ENCODE data around the gene MAPK11.
A peak's percentile ranks its signal among the peaks of the same experiment; 100 is the strongest.

The MAPK11 gene

GRCh38 chr22:50219800-50220602 is 50.2 kb downstream of the MAPK11 start:
- WGBS: 98% methylated on average over 25 of the region's 25 CpGs
- Histone ChIP-seq H3K27ac (ENCODE audit: low read length, poor library complexity, severe bottlenecking) (no peak overlapping the region), H3K23ac (ENCODE audit: low read length in 2 of 2) (no peak overlapping the region), H2AFZ (ENCODE audit: low read depth, low read length) (no peak overlapping the region), H4K91ac (ENCODE audit: low read length) (no peak overlapping the region), H2AK5ac (ENCODE audit: low read length, severe bottlenecking) (no peak overlapping the region), H3K27me3 (ENCODE audit: control insufficient read depth in 1 of 2, insufficient read depth in 1 of 2, low read length in 2 of 2) (no peaks in the 10 kb centered on the region), H2BK12ac (ENCODE audit: low read length in 2 of 2) (no peak overlapping the region), H4K8ac (ENCODE audit: low read length) (no peak overlapping the region), H3K36me3 (ENCODE audit: control insufficient read depth in 1 of 2, insufficient read depth in 2 of 2, low read depth in 1 of 2, low read length in 2 of 2) (peaks cover 90 to 98% of the 10 kb centered on the region in 2 experiments), H3K4ac (ENCODE audit: low read depth in 1 of 2, low read length in 2 of 2) (no peak overlapping the region), H3K9me3 (ENCODE audit: control insufficient read depth, low read length) (no peaks in the 10 kb centered on the region), H3K18ac (ENCODE audit: low read depth in 1 of 2, low read length in 2 of 2) (no peak overlapping the region), H2BK5ac (ENCODE audit: low read depth, low read length, poor library complexity, severe bottlenecking) (no peak overlapping the region), H3K4me1 (ENCODE audit: control insufficient read depth, insufficient read depth, low read depth, low read length) (peaks cover 10% of the 10 kb centered on the region), H2BK15ac (ENCODE audit: low read depth, poor library complexity, severe bottlenecking) (no peak overlapping the region), H3K79me1 (replicated peaks; ENCODE audit: low read length, poor library complexity, severe bottlenecking) (peaks cover 23% of the 10 kb centered on the region), H3K14ac (ENCODE audit: low read length in 2 of 2) (no peak overlapping the region), H3K4me2 (ENCODE audit: low read length, poor library complexity, severe bottlenecking) (no peak overlapping the region), H3K9ac (ENCODE audit: low read length) (no peak overlapping the region), H2BK120ac (ENCODE audit: low read depth, low read length) (no peak overlapping the region), H3K4me3 (ENCODE audit: insufficient read depth in 1 of 2, low read depth in 1 of 2, low read length in 2 of 2) (no peak overlapping the region)
- no peak for DNase-seq

- Histone ChIP-seq H3K4ac (ENCODE audit: low read depth in 1 of 2, low read length in 2 of 2) (no peak overlapping the region), H3K4me3 (ENCODE audit: insufficient read depth in 1 of 2, low read depth in 1 of 2, low read length in 2 of 2) (no peak overlapping the region), H3K9ac (ENCODE audit: low read length) (no peak overlapping the region), H2BK5ac (ENCODE audit: low read depth, low read length, poor library complexity, severe bottlenecking) (no peak overlapping the region), H3K27me3 (ENCODE audit: control insufficient read depth in 1 of 2, insufficient read depth in 1 of 2, low read length in 2 of 2) (no peaks in the 10 kb centered on the region), H2BK120ac (ENCODE audit: low read depth, low read length) (no peak overlapping the region), H3K36me3 (ENCODE audit: control insufficient read depth in 1 of 2, insufficient read depth in 2 of 2, low read depth in 1 of 2, low read length in 2 of 2) (peaks cover 92 to 96% of the 10 kb centered on the region in 2 experiments), H4K91ac (ENCODE audit: low read length) (no peak overlapping the region), H2AFZ (ENCODE audit: low read depth, low read length) (no peak overlapping the region), H3K4me2 (ENCODE audit: low read length, poor library complexity, severe bottlenecking) (no peak overlapping the region), H2BK12ac (ENCODE audit: low read length in 2 of 2) (no peak overlapping the region), H3K4me1 (ENCODE audit: control insufficient read depth, insufficient read depth, low read depth, low read length) (peaks cover 10% of the 10 kb centered on the region), H3K14ac (ENCODE audit: low read length in 2 of 2) (no peak overlapping the region), H3K18ac (ENCODE audit: low read depth in 1 of 2, low read length in 2 of 2) (no peak overlapping the region), H2BK15ac (ENCODE audit: low read depth, poor library complexity, severe bottlenecking) (no peak overlapping the region), H3K27ac (ENCODE audit: low read length, poor library complexity, severe bottlenecking) (no peak overlapping the region), H2AK5ac (ENCODE audit: low read length, severe bottlenecking) (no peak overlapping the region), H3K23ac (ENCODE audit: low read length in 2 of 2) (no peak overlapping the region), H3K9me3 (ENCODE audit: control insufficient read depth, low read length) (no peaks in the 10 kb centered on the region), H4K8ac (ENCODE audit: low read length) (peak overlapping the region; percentile 55), H3K79me1 (replicated peaks; ENCODE audit: low read length, poor library complexity, severe bottlenecking) (peaks cover 22% of the 10 kb centered on the region)
- 84% methylated on average over 42 of the region's 42 CpGs for WGBS
- peak; percentile 41 for DNase-seq
Observed at GRCh38 chr22:50218996-50219727, 51.0 kb downstream of the MAPK11 start.

- no peak overlapping the region for H2AFZ ChIP-seq (ENCODE audit: low read depth, low read length)
- H3K27ac ChIP-seq (ENCODE audit: low read length, poor library complexity, severe bottlenecking): no peak overlapping the region
- H3K27me3 ChIP-seq (ENCODE audit: control insufficient read depth in 1 of 2, insufficient read depth in 1 of 2, low read length in 2 of 2): no peaks in the 10 kb centered on the region
Observed at GRCh38 chr22:50218153-50218995, 51.8 kb downstream of the MAPK11 start.

More at GRCh38 chr22:50218153-50218995, 51.8 kb downstream of the MAPK11 start:
- no peak overlapping the region for H4K91ac ChIP-seq (ENCODE audit: low read length)
- no peak overlapping the region for H2BK120ac ChIP-seq (ENCODE audit: low read depth, low read length)
- H2BK15ac ChIP-seq (ENCODE audit: low read depth, poor library complexity, severe bottlenecking): no peak overlapping the region
- no peak overlapping the region for H2BK12ac ChIP-seq (ENCODE audit: low read length in 2 of 2)
- H3K4me3 ChIP-seq (ENCODE audit: insufficient read depth in 1 of 2, low read depth in 1 of 2, low read length in 2 of 2): no peak overlapping the region
- WGBS: 92% methylated on average over 43 of the region's 43 CpGs
- peaks cover 10% of the 10 kb centered on the region for H3K4me1 ChIP-seq (ENCODE audit: control insufficient read depth, insufficient read depth, low read depth, low read length)
- H4K8ac ChIP-seq (ENCODE audit: low read length): no peak overlapping the region
- no peak overlapping the region for H3K23ac ChIP-seq (ENCODE audit: low read length in 2 of 2)
- no peak overlapping the region for H3K9ac ChIP-seq (ENCODE audit: low read length)
- H3K18ac ChIP-seq (ENCODE audit: low read depth in 1 of 2, low read length in 2 of 2): no peak overlapping the region
- peaks cover 91 to 93% of the 10 kb centered on the region in 2 experiments for H3K36me3 ChIP-seq (ENCODE audit: control insufficient read depth in 1 of 2, insufficient read depth in 2 of 2, low read depth in 1 of 2, low read length in 2 of 2)
- H3K4me2 ChIP-seq (ENCODE audit: low read length, poor library complexity, severe bottlenecking): no peak overlapping the region
- H3K14ac ChIP-seq (ENCODE audit: low read length in 2 of 2): no peak overlapping the region
- H3K79me1 ChIP-seq (replicated peaks; ENCODE audit: low read length, poor library complexity, severe bottlenecking): peaks cover 21% of the 10 kb centered on the region
- H3K4ac ChIP-seq (ENCODE audit: low read depth in 1 of 2, low read length in 2 of 2): no peak overlapping the region
- no peak overlapping the region for H2AK5ac ChIP-seq (ENCODE audit: low read length, severe bottlenecking)
- H3K9me3 ChIP-seq (ENCODE audit: control insufficient read depth, low read length): no peaks in the 10 kb centered on the region
- no peak for DNase-seq
- no peak overlapping the region for H2BK5ac ChIP-seq (ENCODE audit: low read depth, low read length, poor library complexity, severe bottlenecking)
